K562 (cell line): ENCODE data around the gene LRFN4. TPM values are rescaled to one million over a fixed set of nuclear protein-coding genes. Genes with fewer than 3 reads are reported as not detected.

Experiments
- ATAC-seq: fragments of 200-7000 bp; cut with Tn5 transposase; 3 replicates; pipeline ENCODE4 v1.9.1; 2020; ENCODE audit warnings: moderate library complexity
- BruUV-seq: library from RNA; stranded (reverse); fragments of 400-500 nt; replicated peaks from 2 replicates; lab custom pipeline; 2021; lab: Mats Ljungman, UMichigan
- CTCF ChIA-PET: fragments of 300-600 bp; formaldehyde crosslinking; extraction: SDS; loops from one replicate; lab custom pipeline; 2021; ENCODE audit warnings: low intra/inter-chr PET ratio; lab: Yijun Ruan, JAX
- POLR2A ChIA-PET: fragments of 300-600, 350-650 bp; sonication (Branson Sonifier 250); formaldehyde crosslinking; extraction: SDS; loops from one replicate; lab custom pipeline; 2021; ENCODE audit warnings: antibody characterized with exemption, inconsistent platforms; lab: Yijun Ruan, JAX
- DNase-seq, 4 experiments: peaks; one replicate each; pipeline versions ENCODE4 v3.0.0 to v3.0.0-alpha.2; 2011 to 2018; ENCODE audit warnings: low spot score in 3 of 4, mixed read lengths in 3 of 4; ENCODE audit errors: extremely low read depth in 1 of 4
- FAIRE-seq: peaks from 2 replicates; lab custom pipeline; 2011; peaks lifted over from hg19 to GRCh38; lab: Jason Lieb, UNC
- H2AFZ ChIP-seq: 2 replicates; pipeline ENCODE4 v1.6.0; 2011; ENCODE audit warnings: low read depth, low read length, control low read depth, inconsistent platforms
- H3K27ac ChIP-seq: fragments of 200-600 bp; 3 replicates; pipeline ENCODE4 v1.8.0; 2011; ENCODE audit warnings: low read depth, mild to moderate bottlenecking, control low read depth, inconsistent platforms, low read length, moderate library complexity, mixed read lengths; ENCODE audit errors: extremely low read depth
- H3K27me3 ChIP-seq, 2 experiments: fragments of 300-600 bp in 1 of 2; 2 replicates in 1 of 2; 3 replicates in 1 of 2; pipeline versions ENCODE4 v1.6.0 to v1.8.0; 2011; ENCODE audit warnings: inconsistent platforms in 2 of 2, low read length in 2 of 2, mild to moderate bottlenecking in 1 of 2, mixed read lengths in 1 of 2, moderate library complexity in 1 of 2; ENCODE audit not compliant: control insufficient read depth in 2 of 2, insufficient read depth in 2 of 2
- H3K36me3 ChIP-seq: fragments of 300-600 bp; 3 replicates; pipeline ENCODE4 v1.8.0; 2011; ENCODE audit warnings: mild to moderate bottlenecking, low read length, inconsistent platforms; ENCODE audit not compliant: control insufficient read depth, insufficient read depth
- H3K4me1 ChIP-seq, 2 experiments: fragments of 200-600 bp in 1 of 2; replicated peaks in 1 of 2; 2 replicates in 1 of 2; 3 replicates in 1 of 2; pipeline versions ENCODE4 v1.5.1 to v1.8.0; 2011; ENCODE audit warnings: inconsistent platforms in 2 of 2, low read length in 2 of 2, mild to moderate bottlenecking in 1 of 2, mixed read lengths in 1 of 2, moderate library complexity in 1 of 2; ENCODE audit not compliant: control insufficient read depth in 2 of 2, insufficient read depth in 2 of 2
- H3K4me2 ChIP-seq: 2 replicates; pipeline ENCODE4 v1.6.1; 2011; ENCODE audit warnings: low read length, control low read depth, inconsistent platforms, mixed read lengths; ENCODE audit not compliant: insufficient read depth
- H3K4me3 ChIP-seq: fragments of 200-600 bp; sonication (generic), shearing (Covaris generic); 2 replicates; pipeline ENCODE4 v1.5.1; 2016; ENCODE audit warnings: control low read depth, inconsistent platforms
- H3K79me2 ChIP-seq: fragments of 200-600 bp; 3 replicates; pipeline ENCODE4 v1.8.0; 2011; ENCODE audit warnings: low read length, inconsistent platforms; ENCODE audit not compliant: control insufficient read depth, insufficient read depth
- H3K9ac ChIP-seq, 2 experiments: 2 replicates each; pipeline versions ENCODE4 v1.6.0 to v1.6.1; 2011; ENCODE audit warnings: low read depth in 2 of 2, low read length in 2 of 2, control low read depth in 1 of 2, inconsistent platforms in 1 of 2, mild to moderate bottlenecking in 1 of 2, mixed read lengths in 1 of 2; ENCODE audit not compliant: insufficient read depth in 1 of 2
- H3K9me1 ChIP-seq: one replicate; pipeline ENCODE4 v1.6.0; 2011; ENCODE audit warnings: inconsistent platforms, mild to moderate bottlenecking, low read length, moderate library complexity; ENCODE audit not compliant: control insufficient read depth, insufficient read depth
- H3K9me3 ChIP-seq: replicated peaks from 2 replicates; pipeline ENCODE4 v1.5.1; 2011; ENCODE audit warnings: low read depth, low read length, inconsistent platforms; ENCODE audit not compliant: control insufficient read depth, insufficient read depth
- H4K20me1 ChIP-seq: replicated peaks from 2 replicates; pipeline ENCODE4 v1.6.1; 2011; ENCODE audit warnings: low read length, inconsistent platforms, mixed read lengths; ENCODE audit not compliant: control insufficient read depth, insufficient read depth
- CC2D1A ChIP-seq: fragments of 450-650 bp; IDR thresholded peaks from 2 replicates; pipeline ENCODE4 v1.6.1; 2017; ENCODE audit warnings: mild to moderate bottlenecking
- CTCF ChIP-seq, 3 experiments: IDR thresholded peaks in 2 of 3; conservative IDR thresholded peaks in 1 of 3; 2 replicates each; pipeline ENCODE4 v1.5.1; 2011 to 2012; ENCODE audit warnings: low read length in 3 of 3, mild to moderate bottlenecking in 3 of 3, control low read depth in 2 of 3, improper control_type of control experiment in 1 of 3, inconsistent platforms in 1 of 3, low read depth in 1 of 3, mixed read lengths in 1 of 3, moderate library complexity in 1 of 3; ENCODE audit not compliant: insufficient read depth in 2 of 3
- IRF9 ChIP-seq: fragments of 450-650 bp; IDR thresholded peaks from 2 replicates; pipeline ENCODE4 v1.6.1; 2016; ENCODE audit warnings: missing biosample characterization, missing genetic modification characterization
- POLR2G ChIP-seq: fragments of 200-400 bp; formaldehyde crosslinking; IDR thresholded peaks from 2 replicates; pipeline ENCODE4 v1.6.1; 2017; ENCODE audit warnings: low read depth, mild to moderate bottlenecking, antibody characterized with exemption, low read length, moderate library complexity
- TEAD4 ChIP-seq, 2 experiments: sonication (generic) in 1 of 2; formaldehyde crosslinking in 1 of 2; IDR thresholded peaks; 2 replicates each; pipeline versions ENCODE4 v1.6.1 to v1.8.0; 2012 to 2022; ENCODE audit warnings: borderline replicate concordance in 1 of 2, inconsistent platforms in 1 of 2, low read length in 1 of 2, mild to moderate bottlenecking in 1 of 2, missing genetic modification reagents in 1 of 2
- WGBS: fragments of 100-300 bp; shearing (Covaris generic); methylation state at CpG from one replicate; pipeline ENCODE4 v1.1.6; 2016; ENCODE audit warnings: low coverage, mixed read lengths; ENCODE audit not compliant: insufficient coverage; ENCODE audit errors: missing lambda C conversion rate; 5-methylcytosine and 5-hydroxymethylcytosine counted together
- in situ Hi-C: fragments of 300-500 bp; cut with MboI; formaldehyde crosslinking; loops from 4 replicates; pipeline ENCODE4 v1.15.0; 2018; ENCODE audit warnings: inconsistent platforms, mixed read lengths
- intact Hi-C: fragments of 100-400 bp; cut with micrococcal nuclease; formaldehyde crosslinking; loops from 2 replicates; pipeline ENCODE4 v1.14.2; 2022
- polyA plus RNA-seq, 8 experiments: library from polyadenylated mRNA; depleted of rRNA in 4 of 8; stranded (reverse) in 5 of 8; unstranded in 3 of 8; fragments of >200 nt; fragmentation: Nextera tagmentation in 2 of 8; fragmentation: Illumina TruSeq in 1 of 8; extraction: Ambion mirVana in 2 of 8; extraction: Trizol in 1 of 8; gene quantifications; 2 replicates each; pipeline versions ENCODE4 v1.2.1 to v1.2.3, GENCODE V29; 2011 to 2014; ENCODE audit warnings: inconsistent platforms in 1 of 8, missing spikeins in 1 of 8
- total RNA-seq, 7 experiments: library from RNA; depleted of rRNA in 6 of 7; stranded (reverse); fragments of >200 nt in 6 of 7; fragmentation: Illumina TruSeq in 2 of 7; extraction: Trizol in 2 of 7; gene quantifications; 2 replicates each; pipeline versions ENCODE4 v1.2.1 to v1.2.3, GENCODE V29; 2011 to 2021; ENCODE audit warnings: low replicate concordance in 1 of 7

LRFN4 gene
- total and polyA plus RNA-seq, 9 of the 15 experiments (the other 6 are each of a cell fraction or from before 2014, with no cell fraction given): 0.10 to 60.1 (median 6.7) TPM

- Histone ChIP-seq H3K79me2 (peaks cover 15% of the 10 kb centered on the region), H3K27ac (no peak overlapping the region), H3K4me1 (peaks cover 11 to 75% of the 10 kb centered on the region in 2 experiments; a peak in 4 of 5 replicates), H2AFZ (no peak overlapping the region), H3K27me3 (no peaks in the 10 kb centered on the region), H3K4me2 (no peak overlapping the region), H3K4me3 (no peak overlapping the region), H3K9me3 (no peaks in the 10 kb centered on the region), H3K36me3 (peaks cover 24% of the 10 kb centered on the region; the same call in 2 of the 3 replicates), H3K9me1 (no peaks in the 10 kb centered on the region), H4K20me1 (no peaks in the 10 kb centered on the region), H3K9ac (peak overlapping the region in 1 of 2 experiments; percentile 39; a peak in 1 of 4 replicates)
- no TSS peak for BruUV-seq
- ATAC-seq (no peak), DNase-seq (no peak), FAIRE-seq (no peak)
- POLR2A ChIA-PET: interaction anchor here (0.6 to 5.5 kb wide), 3 partner anchors 9 to 168 kb away, joined by 3 to 58 read pairs (median 3); partner anchors contain the start of gene RCE1
- CTCF ChIA-PET: no interaction called here
- 61% methylated on average over 18 of the region's 26 CpGs for WGBS
- TF ChIP-seq CC2D1A (no peak), CTCF (IDR thresholded peaks at IDR 0.05 in 2 of 3, conservative IDR thresholded peaks at IDR 0.05 in 1 of 3; ENCODE audit: insufficient read depth in 2 of 3, low read depth in 1 of 3, low read length in 3 of 3) (0 out of 6 replicates have a peak, but pooled peaks of 1 of the 3 experiments have one; percentile 25), IRF9 (tag) (no peak), TEAD4 (IDR thresholded peaks at IDR 0.05; ENCODE audit: low read length) (no peak), TEAD4 (CRISPR knock-in tag; IDR thresholded peaks at IDR 0.05; ENCODE audit: borderline replicate concordance) (no peak), POLR2G (peak; percentile 43; the same call in 1 of the 2 replicates)
- intact Hi-C loops: no loop called here
- in situ Hi-C loops: loop anchor here (5.0 kb wide), 1 partner anchor 125 kb away; the partner anchor contains the start of gene C11orf86
These were observed 4.2 kb upstream of the LRFN4 start for GRCh38 chr11:66852466-66853241.
